K562 (cell line): ENCODE measurements around the gene IMMP2L. TPM values are rescaled to one million over a fixed set of nuclear protein-coding genes. Genes with fewer than 3 reads are reported as not detected.

ENCODE experiments used
- ATAC-seq: fragments of 200-7000 bp; cut with Tn5 transposase; 3 replicates; pipeline ENCODE4 v1.9.1; 2020; ENCODE audit warnings: moderate library complexity
- BruUV-seq: library from RNA; stranded (reverse); fragments of 400-500 nt; replicated peaks from 2 replicates; lab custom pipeline; 2021; lab: Mats Ljungman, UMichigan
- CTCF ChIA-PET: fragments of 300-600 bp; formaldehyde crosslinking; extraction: SDS; loops from one replicate; lab custom pipeline; 2021; ENCODE audit warnings: low intra/inter-chr PET ratio; lab: Yijun Ruan, JAX
- POLR2A ChIA-PET: fragments of 300-600, 350-650 bp; sonication (Branson Sonifier 250); formaldehyde crosslinking; extraction: SDS; loops from one replicate; lab custom pipeline; 2021; ENCODE audit warnings: antibody characterized with exemption, inconsistent platforms; lab: Yijun Ruan, JAX
- DNase-seq, 4 experiments: peaks; one replicate each; pipeline versions ENCODE4 v3.0.0 to v3.0.0-alpha.2; 2011 to 2018; ENCODE audit warnings: low spot score in 3 of 4, mixed read lengths in 3 of 4; ENCODE audit errors: extremely low read depth in 1 of 4
- FAIRE-seq: peaks from 2 replicates; lab custom pipeline; 2011; peaks lifted over from hg19 to GRCh38; lab: Jason Lieb, UNC
- H2AFZ ChIP-seq: 2 replicates; pipeline ENCODE4 v1.6.0; 2011; ENCODE audit warnings: low read depth, low read length, control low read depth, inconsistent platforms
- H3K27ac ChIP-seq: fragments of 200-600 bp; 3 replicates; pipeline ENCODE4 v1.8.0; 2011; ENCODE audit warnings: low read depth, mild to moderate bottlenecking, control low read depth, inconsistent platforms, low read length, moderate library complexity, mixed read lengths; ENCODE audit errors: extremely low read depth
- H3K27me3 ChIP-seq, 2 experiments: fragments of 300-600 bp in 1 of 2; 2 replicates in 1 of 2; 3 replicates in 1 of 2; pipeline versions ENCODE4 v1.6.0 to v1.8.0; 2011; ENCODE audit warnings: inconsistent platforms in 2 of 2, low read length in 2 of 2, mild to moderate bottlenecking in 1 of 2, mixed read lengths in 1 of 2, moderate library complexity in 1 of 2; ENCODE audit not compliant: control insufficient read depth in 2 of 2, insufficient read depth in 2 of 2
- H3K36me3 ChIP-seq: fragments of 300-600 bp; 3 replicates; pipeline ENCODE4 v1.8.0; 2011; ENCODE audit warnings: mild to moderate bottlenecking, low read length, inconsistent platforms; ENCODE audit not compliant: control insufficient read depth, insufficient read depth
- H3K4me1 ChIP-seq, 2 experiments: fragments of 200-600 bp in 1 of 2; replicated peaks in 1 of 2; 2 replicates in 1 of 2; 3 replicates in 1 of 2; pipeline versions ENCODE4 v1.5.1 to v1.8.0; 2011; ENCODE audit warnings: inconsistent platforms in 2 of 2, low read length in 2 of 2, mild to moderate bottlenecking in 1 of 2, mixed read lengths in 1 of 2, moderate library complexity in 1 of 2; ENCODE audit not compliant: control insufficient read depth in 2 of 2, insufficient read depth in 2 of 2
- H3K4me2 ChIP-seq: 2 replicates; pipeline ENCODE4 v1.6.1; 2011; ENCODE audit warnings: low read length, control low read depth, inconsistent platforms, mixed read lengths; ENCODE audit not compliant: insufficient read depth
- H3K4me3 ChIP-seq: fragments of 200-600 bp; sonication (generic), shearing (Covaris generic); 2 replicates; pipeline ENCODE4 v1.5.1; 2016; ENCODE audit warnings: control low read depth, inconsistent platforms
- H3K79me2 ChIP-seq: fragments of 200-600 bp; 3 replicates; pipeline ENCODE4 v1.8.0; 2011; ENCODE audit warnings: low read length, inconsistent platforms; ENCODE audit not compliant: control insufficient read depth, insufficient read depth
- H3K9ac ChIP-seq, 2 experiments: 2 replicates each; pipeline versions ENCODE4 v1.6.0 to v1.6.1; 2011; ENCODE audit warnings: low read depth in 2 of 2, low read length in 2 of 2, control low read depth in 1 of 2, inconsistent platforms in 1 of 2, mild to moderate bottlenecking in 1 of 2, mixed read lengths in 1 of 2; ENCODE audit not compliant: insufficient read depth in 1 of 2
- H3K9me1 ChIP-seq: one replicate; pipeline ENCODE4 v1.6.0; 2011; ENCODE audit warnings: inconsistent platforms, mild to moderate bottlenecking, low read length, moderate library complexity; ENCODE audit not compliant: control insufficient read depth, insufficient read depth
- H3K9me3 ChIP-seq: replicated peaks from 2 replicates; pipeline ENCODE4 v1.5.1; 2011; ENCODE audit warnings: low read depth, low read length, inconsistent platforms; ENCODE audit not compliant: control insufficient read depth, insufficient read depth
- H4K20me1 ChIP-seq: replicated peaks from 2 replicates; pipeline ENCODE4 v1.6.1; 2011; ENCODE audit warnings: low read length, inconsistent platforms, mixed read lengths; ENCODE audit not compliant: control insufficient read depth, insufficient read depth
- ETS2 ChIP-seq: IDR thresholded peaks from 2 replicates; pipeline ENCODE4 v1.6.1; 2016; ENCODE audit warnings: borderline replicate concordance, missing genetic modification characterization, mild to moderate bottlenecking, moderate library complexity, missing compliant biosample characterization; ENCODE audit not compliant: poor library complexity, severe bottlenecking
- FOS ChIP-seq: IDR thresholded peaks from 3 replicates; pipeline ENCODE4 v1.6.1; 2011; ENCODE audit not compliant: insufficient read length; ENCODE audit errors: extremely low read depth
- GTF2E2 ChIP-seq: fragments of 200-800 bp; sonication (Bioruptor generic); IDR thresholded peaks from 2 replicates; pipeline ENCODE4 v1.6.1; 2016; ENCODE audit warnings: missing genetic modification characterization, missing compliant biosample characterization
- HBP1 ChIP-seq: fragments of 450-650 bp; formaldehyde crosslinking; IDR thresholded peaks from 2 replicates; pipeline ENCODE4 v1.4.0; 2022; ENCODE audit warnings: missing genetic modification characterization
- HDAC1 ChIP-seq, 2 experiments: fragments of 450-650 bp; IDR thresholded peaks; 2 replicates each; pipeline ENCODE4 v1.6.1; 2016 to 2017; ENCODE audit warnings: inconsistent platforms in 1 of 2, mild to moderate bottlenecking in 1 of 2, moderate library complexity in 1 of 2
- IFI16 ChIP-seq: fragments of 250-450 bp; sonication (Bioruptor Pico); IDR thresholded peaks from 2 replicates; pipeline ENCODE4 v2.1.2; 2022; ENCODE audit warnings: mild to moderate bottlenecking, inconsistent platforms
- NFXL1 ChIP-seq: fragments of 450-650 bp; formaldehyde crosslinking; IDR thresholded peaks from 2 replicates; pipeline ENCODE4 v1.4.0; 2021; ENCODE audit warnings: mild to moderate bottlenecking
- SMAD3 ChIP-seq: fragments of 450-650 bp; formaldehyde crosslinking; conservative IDR thresholded peaks from 2 replicates; pipeline ENCODE4 v1.4.0; 2020; ENCODE audit warnings: mild to moderate bottlenecking
- WGBS: fragments of 100-300 bp; shearing (Covaris generic); methylation state at CpG from one replicate; pipeline ENCODE4 v1.1.6; 2016; ENCODE audit warnings: low coverage, mixed read lengths; ENCODE audit not compliant: insufficient coverage; ENCODE audit errors: missing lambda C conversion rate; 5-methylcytosine and 5-hydroxymethylcytosine counted together
- in situ Hi-C: fragments of 300-500 bp; cut with MboI; formaldehyde crosslinking; loops from 4 replicates; pipeline ENCODE4 v1.15.0; 2018; ENCODE audit warnings: inconsistent platforms, mixed read lengths
- intact Hi-C: fragments of 100-400 bp; cut with micrococcal nuclease; formaldehyde crosslinking; loops from 2 replicates; pipeline ENCODE4 v1.14.2; 2022
- polyA plus RNA-seq, 8 experiments: library from polyadenylated mRNA; depleted of rRNA in 4 of 8; stranded (reverse) in 5 of 8; unstranded in 3 of 8; fragments of >200 nt; fragmentation: Nextera tagmentation in 2 of 8; fragmentation: Illumina TruSeq in 1 of 8; extraction: Ambion mirVana in 2 of 8; extraction: Trizol in 1 of 8; gene quantifications; 2 replicates each; pipeline versions ENCODE4 v1.2.1 to v1.2.3, GENCODE V29; 2011 to 2014; ENCODE audit warnings: inconsistent platforms in 1 of 8, missing spikeins in 1 of 8
- total RNA-seq, 7 experiments: library from RNA; depleted of rRNA in 6 of 7; stranded (reverse); fragments of >200 nt in 6 of 7; fragmentation: Illumina TruSeq in 2 of 7; extraction: Trizol in 2 of 7; gene quantifications; 2 replicates each; pipeline versions ENCODE4 v1.2.1 to v1.2.3, GENCODE V29; 2011 to 2021; ENCODE audit warnings: low replicate concordance in 1 of 7
- TF ChIP-seq, protein P1 (sequence below): fragments of 250-450 bp; sonication (Bioruptor Pico); IDR thresholded peaks from 2 replicates; pipeline ENCODE4 v1.8.0; 2022; ENCODE audit warnings: moderate library complexity, mild to moderate bottlenecking, inconsistent platforms
- TF ChIP-seq, protein P2 (sequence below): fragments of 150-350 bp; conservative IDR thresholded peaks from 2 replicates; pipeline ENCODE4 v1.6.1; 2014; ENCODE audit warnings: low read length
- TF ChIP-seq, protein P3 (sequence below), 2 experiments: fragments of 450-650 bp; IDR thresholded peaks; 2 replicates each; pipeline ENCODE4 v1.6.1; 2018; ENCODE audit warnings: mild to moderate bottlenecking in 2 of 2, low read depth in 1 of 2; ENCODE audit not compliant: partially characterized antibody in 2 of 2

The IMMP2L gene
- total and polyA plus RNA-seq, 9 of the 15 experiments (the other 6 are each of a cell fraction or from before 2014, with no cell fraction given): 29.7 to 116 (median 53.0) TPM

DNA sequence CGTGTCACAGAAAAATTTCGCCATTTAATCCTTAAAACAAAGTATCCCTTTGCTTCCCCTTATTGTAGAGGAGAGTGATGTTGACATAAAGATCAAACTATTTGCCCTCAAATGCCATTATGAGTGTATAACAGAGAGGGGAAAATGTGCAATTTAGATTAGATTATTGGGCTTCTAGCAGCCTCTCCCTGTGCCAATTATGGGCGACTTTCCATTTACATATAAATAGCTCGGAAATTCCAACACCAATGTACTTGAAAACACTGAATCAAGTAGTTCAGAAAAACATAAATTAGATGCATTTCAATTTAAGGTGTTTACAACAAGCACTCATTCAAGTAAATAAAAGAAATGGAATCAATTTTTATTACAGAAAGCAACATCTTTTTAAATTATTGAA lies 535.9 kb downstream of the IMMP2L start:
- 54% methylated on average over 4 of the region's 4 CpGs for WGBS
- no peak for TF ChIP-seq HDAC1 (IDR thresholded peaks at IDR 0.05)
- no peak for TF ChIP-seq IFI16 (CRISPR knock-in tag)
- TF ChIP-seq, protein P1, sequence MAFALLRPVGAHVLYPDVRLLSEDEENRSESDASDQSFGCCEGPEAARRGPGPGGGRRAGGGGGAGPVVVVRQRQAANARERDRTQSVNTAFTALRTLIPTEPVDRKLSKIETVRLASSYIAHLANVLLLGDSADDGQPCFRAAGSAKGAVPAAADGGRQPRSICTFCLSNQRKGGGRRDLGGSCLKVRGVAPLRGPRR (CRISPR knock-in tag): no peak
- TF ChIP-seq FOS: no peak
- TF ChIP-seq, protein P2, sequence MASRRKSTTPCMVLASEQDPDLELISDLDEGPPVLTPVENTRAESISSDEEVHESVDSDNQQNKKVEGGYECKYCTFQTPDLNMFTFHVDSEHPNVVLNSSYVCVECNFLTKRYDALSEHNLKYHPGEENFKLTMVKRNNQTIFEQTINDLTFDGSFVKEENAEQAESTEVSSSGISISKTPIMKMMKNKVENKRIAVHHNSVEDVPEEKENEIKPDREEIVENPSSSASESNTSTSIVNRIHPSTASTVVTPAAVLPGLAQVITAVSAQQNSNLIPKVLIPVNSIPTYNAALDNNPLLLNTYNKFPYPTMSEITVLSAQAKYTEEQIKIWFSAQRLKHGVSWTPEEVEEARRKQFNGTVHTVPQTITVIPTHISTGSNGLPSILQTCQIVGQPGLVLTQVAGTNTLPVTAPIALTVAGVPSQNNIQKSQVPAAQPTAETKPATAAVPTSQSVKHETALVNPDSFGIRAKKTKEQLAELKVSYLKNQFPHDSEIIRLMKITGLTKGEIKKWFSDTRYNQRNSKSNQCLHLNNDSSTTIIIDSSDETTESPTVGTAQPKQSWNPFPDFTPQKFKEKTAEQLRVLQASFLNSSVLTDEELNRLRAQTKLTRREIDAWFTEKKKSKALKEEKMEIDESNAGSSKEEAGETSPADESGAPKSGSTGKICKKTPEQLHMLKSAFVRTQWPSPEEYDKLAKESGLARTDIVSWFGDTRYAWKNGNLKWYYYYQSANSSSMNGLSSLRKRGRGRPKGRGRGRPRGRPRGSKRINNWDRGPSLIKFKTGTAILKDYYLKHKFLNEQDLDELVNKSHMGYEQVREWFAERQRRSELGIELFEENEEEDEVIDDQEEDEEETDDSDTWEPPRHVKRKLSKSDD: no peak
- no peak for TF ChIP-seq SMAD3
- TF ChIP-seq, protein P3, sequence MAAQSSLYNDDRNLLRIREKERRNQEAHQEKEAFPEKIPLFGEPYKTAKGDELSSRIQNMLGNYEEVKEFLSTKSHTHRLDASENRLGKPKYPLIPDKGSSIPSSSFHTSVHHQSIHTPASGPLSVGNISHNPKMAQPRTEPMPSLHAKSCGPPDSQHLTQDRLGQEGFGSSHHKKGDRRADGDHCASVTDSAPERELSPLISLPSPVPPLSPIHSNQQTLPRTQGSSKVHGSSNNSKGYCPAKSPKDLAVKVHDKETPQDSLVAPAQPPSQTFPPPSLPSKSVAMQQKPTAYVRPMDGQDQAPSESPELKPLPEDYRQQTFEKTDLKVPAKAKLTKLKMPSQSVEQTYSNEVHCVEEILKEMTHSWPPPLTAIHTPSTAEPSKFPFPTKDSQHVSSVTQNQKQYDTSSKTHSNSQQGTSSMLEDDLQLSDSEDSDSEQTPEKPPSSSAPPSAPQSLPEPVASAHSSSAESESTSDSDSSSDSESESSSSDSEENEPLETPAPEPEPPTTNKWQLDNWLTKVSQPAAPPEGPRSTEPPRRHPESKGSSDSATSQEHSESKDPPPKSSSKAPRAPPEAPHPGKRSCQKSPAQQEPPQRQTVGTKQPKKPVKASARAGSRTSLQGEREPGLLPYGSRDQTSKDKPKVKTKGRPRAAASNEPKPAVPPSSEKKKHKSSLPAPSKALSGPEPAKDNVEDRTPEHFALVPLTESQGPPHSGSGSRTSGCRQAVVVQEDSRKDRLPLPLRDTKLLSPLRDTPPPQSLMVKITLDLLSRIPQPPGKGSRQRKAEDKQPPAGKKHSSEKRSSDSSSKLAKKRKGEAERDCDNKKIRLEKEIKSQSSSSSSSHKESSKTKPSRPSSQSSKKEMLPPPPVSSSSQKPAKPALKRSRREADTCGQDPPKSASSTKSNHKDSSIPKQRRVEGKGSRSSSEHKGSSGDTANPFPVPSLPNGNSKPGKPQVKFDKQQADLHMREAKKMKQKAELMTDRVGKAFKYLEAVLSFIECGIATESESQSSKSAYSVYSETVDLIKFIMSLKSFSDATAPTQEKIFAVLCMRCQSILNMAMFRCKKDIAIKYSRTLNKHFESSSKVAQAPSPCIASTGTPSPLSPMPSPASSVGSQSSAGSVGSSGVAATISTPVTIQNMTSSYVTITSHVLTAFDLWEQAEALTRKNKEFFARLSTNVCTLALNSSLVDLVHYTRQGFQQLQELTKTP (IDR thresholded peaks at IDR 0.05; ENCODE audit: low read depth in 1 of 2, partially characterized antibody in 2 of 2): no peak
- TF ChIP-seq ETS2 (tag): no peak
- no peak for TF ChIP-seq GTF2E2 (tag)
- TF ChIP-seq NFXL1 (CRISPR knock-in tag): no peak
- TF ChIP-seq HBP1 (CRISPR knock-in tag): no peak
- Histone ChIP-seq H2AFZ (no peak overlapping the region), H3K27me3 (no peaks in the 10 kb centered on the region), H3K27ac (no peak overlapping the region), H3K4me1 (no peaks in the 10 kb centered on the region), H4K20me1 (no peaks in the 10 kb centered on the region), H3K9me3 (no peaks in the 10 kb centered on the region), H3K79me2 (no peaks in the 10 kb centered on the region), H3K4me2 (no peak overlapping the region), H3K9ac (no peak overlapping the region), H3K4me3 (no peak overlapping the region), H3K36me3 (no peaks in the 10 kb centered on the region), H3K9me1 (no peaks in the 10 kb centered on the region)
- ChIA-PET CTCF (no interaction called here), POLR2A (no interaction called here)
- DNase-seq (no peak), ATAC-seq (no peak), FAIRE-seq (no peak)
- in situ Hi-C loops (no loop called here), intact Hi-C loops (no loop called here)
- BruUV-seq: no TSS peak
